ENCODE results near the gene TMPRSS15. TPM values are rescaled to one million over a fixed set of nuclear protein-coding genes. Genes with fewer than 3 reads are reported as not detected.

The TMPRSS15 gene
- total RNA-seq, 2 experiments from 2014 or later: not detected

- Mint-ChIP-seq H3K27me3 (no peaks in the 10 kb centered on the region), H3K27ac (no peak overlapping the region), H3K9me3 (no peaks in the 10 kb centered on the region), H3K4me3 (no peak overlapping the region), H3K4me1 (no peaks in the 10 kb centered on the region), H3K36me3 (ENCODE audit: low read depth) (no peaks in the 10 kb centered on the region)
- ChIA-PET CTCF (no interaction called here), POLR2A (no interaction called here)
- no peak for DNase-seq
Measured at GRCh38 chr21:18298228-18298627, 105.4 kb downstream of the TMPRSS15 start.

DNA sequence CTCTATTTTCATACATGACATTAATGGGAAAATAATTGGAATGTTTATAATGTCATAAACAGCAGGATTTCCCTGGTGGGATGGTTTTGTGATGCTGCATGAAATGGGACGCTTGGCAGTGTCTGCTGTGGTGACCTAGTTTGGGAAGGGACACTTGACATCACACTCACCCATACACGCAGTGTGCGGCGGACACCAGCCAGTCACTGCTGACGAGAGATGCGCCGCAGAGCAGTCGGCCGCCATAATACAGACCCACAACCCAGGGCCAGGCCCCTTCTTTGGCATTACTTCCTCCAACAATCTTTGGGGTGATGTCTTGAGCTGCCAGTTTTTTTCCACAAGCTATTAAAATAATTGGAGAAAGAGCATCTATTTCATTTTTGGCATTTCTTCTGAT lies 109.5 kb downstream of the TMPRSS15 start:
- DNase-seq: no peak
- H3K9me3 Mint-ChIP-seq: no peaks in the 10 kb centered on the region
- H3K27me3 Mint-ChIP-seq: no peaks in the 10 kb centered on the region
- no peaks in the 10 kb centered on the region for H3K36me3 Mint-ChIP-seq (ENCODE audit: low read depth)
- ChIA-PET POLR2A (no interaction called here), CTCF (no interaction called here)
- H3K4me3 Mint-ChIP-seq: no peak overlapping the region
- no peaks in the 10 kb centered on the region for H3K4me1 Mint-ChIP-seq
- no peak overlapping the region for H3K27ac Mint-ChIP-seq

GRCh38 chr21:18289876-18290275 lies 113.7 kb downstream of the TMPRSS15 start:
- Mint-ChIP-seq H3K36me3 (ENCODE audit: low read depth) (no peaks in the 10 kb centered on the region), H3K4me1 (no peaks in the 10 kb centered on the region), H3K27ac (no peak overlapping the region), H3K27me3 (no peaks in the 10 kb centered on the region), H3K4me3 (no peak overlapping the region), H3K9me3 (no peaks in the 10 kb centered on the region)
- no peak for DNase-seq
- ChIA-PET POLR2A (no interaction called here), CTCF (no interaction called here)

DNA sequence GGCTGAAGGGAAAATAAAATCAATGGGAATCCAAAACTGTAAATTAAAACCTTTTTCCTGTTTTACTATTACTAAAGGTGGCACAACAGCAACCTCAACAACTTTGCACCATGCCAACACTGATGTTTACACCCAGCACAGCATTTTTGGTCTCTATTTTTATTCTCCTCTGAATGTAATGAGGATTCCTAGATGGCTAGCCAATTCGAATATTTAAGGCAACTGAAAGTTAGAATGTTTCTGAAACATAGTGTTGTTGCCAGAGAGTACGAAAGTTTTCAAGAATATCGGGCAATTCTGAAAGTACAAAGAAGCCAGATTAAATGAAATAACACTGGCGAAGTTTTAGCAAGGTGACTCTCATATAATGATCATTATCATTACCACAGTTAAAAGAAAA lies 118.2 kb downstream of the TMPRSS15 start:
- CTCF ChIA-PET: no interaction called here
- POLR2A ChIA-PET: no interaction called here
- Mint-ChIP-seq H3K27ac (no peak overlapping the region), H3K4me3 (no peak overlapping the region), H3K4me1 (no peaks in the 10 kb centered on the region), H3K36me3 (ENCODE audit: low read depth) (no peaks in the 10 kb centered on the region), H3K9me3 (no peaks in the 10 kb centered on the region), H3K27me3 (no peaks in the 10 kb centered on the region)
- no peak for DNase-seq

- ChIA-PET CTCF (no interaction called here), POLR2A (no interaction called here)
- Mint-ChIP-seq H3K9me3 (peaks cover 2% of the 10 kb centered on the region), H3K36me3 (ENCODE audit: low read depth) (no peaks in the 10 kb centered on the region), H3K4me3 (no peak overlapping the region), H3K27me3 (no peaks in the 10 kb centered on the region), H3K4me1 (no peaks in the 10 kb centered on the region), H3K27ac (no peak overlapping the region)
- DNase-seq: no peak
Measured at GRCh38 chr21:18275781-18276180, 127.8 kb downstream of the TMPRSS15 start.

DNA sequence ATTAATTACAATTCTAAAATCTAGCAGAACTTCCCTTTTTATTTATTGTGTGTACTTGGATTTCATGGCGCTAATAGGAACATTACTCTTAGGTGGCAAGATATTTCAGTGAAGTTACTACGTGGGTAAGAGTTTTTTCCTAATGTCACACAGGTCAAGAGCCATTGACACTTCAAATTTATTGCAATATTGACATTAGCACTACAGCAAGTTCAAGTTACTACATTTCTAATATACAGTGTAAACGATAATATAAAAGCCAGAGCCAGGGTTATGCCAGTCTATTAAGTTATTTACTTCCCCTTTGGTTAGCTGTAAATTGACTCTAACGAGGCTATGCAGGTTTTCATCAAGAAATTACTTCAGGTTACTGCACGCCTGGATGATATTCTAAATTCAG lies 129.2 kb downstream of the TMPRSS15 start:
- Mint-ChIP-seq H3K4me3 (no peak overlapping the region), H3K27ac (no peak overlapping the region), H3K36me3 (ENCODE audit: low read depth) (no peaks in the 10 kb centered on the region), H3K27me3 (no peaks in the 10 kb centered on the region), H3K4me1 (no peaks in the 10 kb centered on the region), H3K9me3 (peaks cover 2% of the 10 kb centered on the region)
- ChIA-PET POLR2A (no interaction called here), CTCF (no interaction called here)
- no peak for DNase-seq

DNA sequence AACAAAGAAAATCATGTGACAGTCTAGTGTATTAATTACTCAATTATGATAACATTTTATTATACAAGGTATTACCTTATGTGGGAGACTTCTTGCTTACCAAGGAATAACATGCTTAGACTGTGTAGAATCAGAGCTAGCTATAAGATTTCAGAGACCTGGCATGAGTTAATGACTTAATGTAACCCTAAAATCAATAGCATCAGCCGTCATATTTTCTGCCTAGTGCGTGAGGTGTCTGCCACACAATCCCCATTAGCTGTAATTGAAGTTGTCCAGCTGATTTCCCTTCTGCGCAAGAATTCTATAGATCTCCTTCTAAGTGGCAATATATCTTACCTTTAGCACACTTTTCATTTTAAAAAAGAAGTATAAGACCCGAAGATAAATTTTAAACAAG lies 130.2 kb downstream of the TMPRSS15 start:
- DNase-seq: no peak
- Mint-ChIP-seq H3K4me1 (no peaks in the 10 kb centered on the region), H3K4me3 (no peak overlapping the region), H3K36me3 (ENCODE audit: low read depth) (no peaks in the 10 kb centered on the region), H3K27me3 (no peaks in the 10 kb centered on the region), H3K27ac (no peak overlapping the region), H3K9me3 (peaks cover 2% of the 10 kb centered on the region)
- CTCF ChIA-PET: no interaction called here
- POLR2A ChIA-PET: no interaction called here

- CTCF ChIA-PET: no interaction called here
- no peak overlapping the region for H3K27ac Mint-ChIP-seq
Measured at GRCh38 chr21:18269856-18270255, 133.7 kb downstream of the TMPRSS15 start.

DNA sequence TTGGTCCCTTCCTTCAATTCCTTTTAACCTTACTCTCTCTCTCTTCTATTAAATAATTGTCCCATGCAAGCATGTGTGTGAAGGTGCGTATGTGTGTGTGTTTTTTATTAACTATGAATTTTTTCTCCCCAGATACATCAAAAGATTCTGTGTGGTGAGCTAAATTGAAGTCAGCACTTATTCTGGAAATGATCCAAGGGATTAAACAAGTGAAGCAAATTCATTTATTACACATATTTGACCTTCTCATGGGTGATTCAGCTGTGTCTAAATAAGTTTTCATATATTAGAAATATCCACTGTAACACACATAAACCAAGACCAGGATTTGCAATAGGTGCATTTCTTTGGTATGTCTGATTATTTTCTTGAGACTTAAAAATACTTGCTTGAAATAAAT lies 134.7 kb downstream of the TMPRSS15 start:
- H3K4me3 Mint-ChIP-seq: no peak overlapping the region
- no peaks in the 10 kb centered on the region for H3K27me3 Mint-ChIP-seq
- POLR2A ChIA-PET: no interaction called here
- CTCF ChIA-PET: no interaction called here
- peaks cover 2% of the 10 kb centered on the region for H3K9me3 Mint-ChIP-seq
- H3K27ac Mint-ChIP-seq: no peak overlapping the region
- H3K4me1 Mint-ChIP-seq: no peaks in the 10 kb centered on the region
- H3K36me3 Mint-ChIP-seq (ENCODE audit: low read depth): no peaks in the 10 kb centered on the region
- no peak for DNase-seq

More at GRCh38 chr21:18269856-18270255, 133.7 kb downstream of the TMPRSS15 start:
- H3K4me3 Mint-ChIP-seq: no peak overlapping the region
- no peaks in the 10 kb centered on the region for H3K36me3 Mint-ChIP-seq (ENCODE audit: low read depth)
- H3K4me1 Mint-ChIP-seq: no peaks in the 10 kb centered on the region
- H3K27me3 Mint-ChIP-seq: no peaks in the 10 kb centered on the region
- peaks cover 2% of the 10 kb centered on the region for H3K9me3 Mint-ChIP-seq
- POLR2A ChIA-PET: no interaction called here
- no peak for DNase-seq

DNA sequence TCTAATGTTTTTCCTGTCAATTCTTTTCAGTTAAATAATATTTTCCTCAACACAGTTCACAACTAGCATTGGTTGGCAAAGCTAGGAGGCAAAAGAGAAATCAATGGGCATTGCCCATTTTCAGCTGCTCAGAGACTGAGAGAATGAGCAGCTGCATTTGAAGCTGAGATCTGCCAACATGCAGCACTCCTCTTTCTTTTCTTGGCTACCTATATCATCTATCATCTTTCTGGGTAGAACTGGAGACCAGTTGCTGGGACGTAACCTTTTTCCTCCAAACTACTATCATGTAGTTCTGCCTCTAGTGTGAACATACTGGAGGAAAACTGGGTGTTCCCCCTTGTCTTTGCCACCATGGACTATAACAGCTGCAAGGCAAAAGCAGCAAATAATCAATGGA lies 136.1 kb downstream of the TMPRSS15 start:
- DNase-seq: no peak
- H3K27me3 Mint-ChIP-seq: no peaks in the 10 kb centered on the region
- H3K27ac Mint-ChIP-seq: no peak overlapping the region
- ChIA-PET POLR2A (no interaction called here), CTCF (no interaction called here)
- H3K4me1 Mint-ChIP-seq: no peaks in the 10 kb centered on the region
- no peaks in the 10 kb centered on the region for H3K36me3 Mint-ChIP-seq (ENCODE audit: low read depth)
- H3K9me3 Mint-ChIP-seq: peaks cover 2% of the 10 kb centered on the region
- no peak overlapping the region for H3K4me3 Mint-ChIP-seq

DNA sequence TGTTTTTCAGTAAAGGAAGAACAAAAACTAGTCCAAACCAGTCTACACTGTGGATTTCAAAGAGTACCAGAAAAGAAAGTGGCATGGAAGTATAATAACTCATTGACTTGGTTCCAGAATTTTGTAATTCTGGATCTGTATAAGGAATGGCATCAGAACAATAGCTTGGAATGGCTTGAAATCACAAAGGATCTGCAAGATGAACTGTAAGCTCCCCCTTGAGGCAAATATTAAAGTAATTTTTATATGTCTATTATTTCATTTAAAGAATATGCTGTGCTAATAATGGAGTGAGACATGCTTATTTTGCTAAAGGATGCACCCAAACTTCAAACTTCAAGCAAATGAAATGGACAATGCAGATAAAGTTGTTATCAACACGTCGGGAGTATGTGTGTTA lies 137.6 kb downstream of the TMPRSS15 start:
- no peaks in the 10 kb centered on the region for H3K27me3 Mint-ChIP-seq
- no peak overlapping the region for H3K27ac Mint-ChIP-seq
- H3K4me3 Mint-ChIP-seq: no peak overlapping the region
- CTCF ChIA-PET: no interaction called here
- no peaks in the 10 kb centered on the region for H3K4me1 Mint-ChIP-seq
- POLR2A ChIA-PET: no interaction called here
- no peaks in the 10 kb centered on the region for H3K9me3 Mint-ChIP-seq
- no peak for DNase-seq
- H3K36me3 Mint-ChIP-seq (ENCODE audit: low read depth): no peaks in the 10 kb centered on the region

DNA sequence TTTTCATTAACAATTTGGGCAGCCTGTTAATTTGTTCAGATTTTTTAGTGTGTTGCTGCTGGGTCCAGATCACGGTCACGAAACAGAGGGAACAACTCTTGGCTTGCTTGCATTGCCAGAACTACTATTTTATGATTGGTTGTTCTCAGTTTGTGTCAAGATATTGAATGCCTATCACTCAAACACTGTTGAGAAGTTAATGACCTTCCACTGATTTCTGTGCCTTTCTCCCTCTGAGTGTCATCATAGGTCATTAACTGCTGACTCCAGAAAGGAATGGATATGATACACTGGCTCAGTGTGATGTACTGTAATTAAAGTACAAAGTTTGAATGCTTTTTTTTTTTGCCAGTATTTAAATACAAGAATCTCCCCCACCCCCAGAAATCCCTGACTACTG lies 149.8 kb downstream of the TMPRSS15 start:
- H3K27ac Mint-ChIP-seq: no peak overlapping the region
- DNase-seq: no peak
- H3K9me3 Mint-ChIP-seq: no peaks in the 10 kb centered on the region
- POLR2A ChIA-PET: no interaction called here
- no peak overlapping the region for H3K4me3 Mint-ChIP-seq
- no peaks in the 10 kb centered on the region for H3K27me3 Mint-ChIP-seq
- H3K36me3 Mint-ChIP-seq (ENCODE audit: low read depth): no peaks in the 10 kb centered on the region
- CTCF ChIA-PET: no interaction called here
- H3K4me1 Mint-ChIP-seq: no peaks in the 10 kb centered on the region

DNA sequence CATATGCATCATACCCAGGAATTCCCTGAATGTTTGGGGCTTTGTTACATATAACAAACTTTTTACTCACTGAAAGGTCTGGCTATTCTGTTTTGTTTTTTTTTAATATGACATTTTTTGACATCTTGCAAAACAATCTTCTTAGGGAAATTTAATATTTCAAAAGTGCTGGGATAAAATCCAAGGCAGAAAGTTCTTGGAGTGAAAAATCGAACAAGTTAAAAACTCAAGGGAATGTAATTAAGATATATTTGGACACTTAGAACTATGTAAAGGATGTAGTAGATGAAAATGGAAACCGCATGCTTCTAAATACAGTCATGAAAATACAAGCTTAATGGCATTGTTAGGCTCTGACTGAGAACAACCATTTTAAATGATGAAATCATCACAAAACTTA lies 150.4 kb downstream of the TMPRSS15 start:
- Mint-ChIP-seq H3K27me3 (no peaks in the 10 kb centered on the region), H3K4me3 (no peak overlapping the region), H3K4me1 (no peaks in the 10 kb centered on the region), H3K9me3 (no peaks in the 10 kb centered on the region), H3K36me3 (ENCODE audit: low read depth) (no peaks in the 10 kb centered on the region), H3K27ac (no peak overlapping the region)
- ChIA-PET CTCF (interaction anchor here (0.5 kb wide), 1 partner anchor 104 kb away, joined by 4 read pairs; no protein-coding TSS in a partner anchor), POLR2A (no interaction called here)
- no peak for DNase-seq

- no peak for DNase-seq
- H3K9me3 Mint-ChIP-seq: no peaks in the 10 kb centered on the region
- no peak overlapping the region for H3K4me3 Mint-ChIP-seq
- H3K27ac Mint-ChIP-seq: no peak overlapping the region
- CTCF ChIA-PET: interaction anchor here (0.5 kb wide), 1 partner anchor 104 kb away, joined by 4 read pairs; no protein-coding TSS in a partner anchor
- no peaks in the 10 kb centered on the region for H3K36me3 Mint-ChIP-seq (ENCODE audit: low read depth)
- POLR2A ChIA-PET: no interaction called here
- no peaks in the 10 kb centered on the region for H3K4me1 Mint-ChIP-seq
- H3K27me3 Mint-ChIP-seq: no peaks in the 10 kb centered on the region
Measured at GRCh38 chr21:18252680-18253079, 150.9 kb downstream of the TMPRSS15 start.

DNA sequence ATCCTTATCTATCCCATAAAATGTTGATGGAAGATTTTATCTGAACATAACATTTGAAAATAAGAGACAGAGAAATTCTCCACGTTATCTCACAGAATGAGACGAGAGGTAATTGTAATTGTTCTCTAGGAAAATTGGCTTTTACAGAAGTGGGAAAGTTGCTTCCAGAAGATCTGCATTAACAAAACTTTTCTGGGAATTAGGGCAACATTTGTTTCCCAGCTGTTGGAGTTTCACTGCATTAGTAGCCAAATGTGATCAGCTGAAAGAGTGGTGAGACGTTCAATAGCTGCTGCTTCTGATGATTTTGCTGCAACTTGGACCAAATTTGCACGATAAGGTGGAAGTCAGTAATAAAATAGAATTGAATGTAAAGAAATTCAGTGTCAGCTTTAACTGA lies 151.3 kb downstream of the TMPRSS15 start:
- ChIA-PET POLR2A (no interaction called here), CTCF (no interaction called here)
- no peaks in the 10 kb centered on the region for H3K9me3 Mint-ChIP-seq
- no peak overlapping the region for H3K27ac Mint-ChIP-seq
- no peaks in the 10 kb centered on the region for H3K27me3 Mint-ChIP-seq
- H3K36me3 Mint-ChIP-seq (ENCODE audit: low read depth): no peaks in the 10 kb centered on the region
- no peaks in the 10 kb centered on the region for H3K4me1 Mint-ChIP-seq
- no peak for DNase-seq
- no peak overlapping the region for H3K4me3 Mint-ChIP-seq
